B cell (primary cell): ENCODE results near the gene PLVAP. TPM values are rescaled to one million over a fixed set of nuclear protein-coding genes. Genes with fewer than 3 reads are reported as not detected.

Experiments used
- ATAC-seq: fragments of 200-7000 bp; cut with Tn5 transposase; one replicate; pipeline ENCODE4 v1.10.0; 2021; ENCODE audit warnings: low read depth, mild to moderate bottlenecking, moderate number of reproducible peaks, moderate library complexity
- CTCF ChIA-PET: fragments of 350-600 bp; sonication (Branson Sonifier 250); formaldehyde crosslinking; loops from one replicate; lab custom pipeline; 2021; ENCODE audit warnings: antibody characterized with exemption, inconsistent platforms; lab: Charles Lee
- POLR2A ChIA-PET: fragments of 350-600 bp; sonication (Branson Sonifier 250); formaldehyde crosslinking; loops from one replicate; lab custom pipeline; 2021; ENCODE audit warnings: antibody characterized with exemption; lab: Charles Lee
- DNase-seq: peaks from one replicate; pipeline ENCODE4 v3.0.0; 2013
- H2AFZ ChIP-seq: 2 replicates; pipeline ENCODE4 v1.6.1; 2012; ENCODE audit warnings: mild to moderate bottlenecking, low read depth, low read length; ENCODE audit not compliant: insufficient read depth, poor library complexity, severe bottlenecking
- H3K27ac ChIP-seq, 2 donors: 1 replicate in 1 of 2; 2 replicates in 1 of 2; pipeline ENCODE4 v1.5.1; 2012 to 2013; ENCODE audit warnings: low read length in 2 of 2, mild to moderate bottlenecking in 2 of 2, moderate library complexity in 1 of 2
- H3K27me3 ChIP-seq, 4 experiments: fragments of 200-600 bp in 1 of 4; sonication (generic) in 1 of 4; replicated peaks in 1 of 4; 1 replicate in 2 of 4; 2 replicates in 2 of 4; pipeline versions ENCODE4 v1.6.1 to v1.7.0; 2013 to 2016; ENCODE audit warnings: low read length in 3 of 4, mild to moderate bottlenecking in 2 of 4, mixed read lengths in 1 of 4, moderate library complexity in 1 of 4; ENCODE audit not compliant: insufficient read depth in 4 of 4, control insufficient read depth in 3 of 4; ENCODE audit errors: control extremely low read depth in 1 of 4
- H3K36me3 ChIP-seq, 2 experiments: replicated peaks in 1 of 2; 1 replicate in 1 of 2; 2 replicates in 1 of 2; pipeline versions ENCODE4 v1.6.1 to v1.7.1; 2013; ENCODE audit warnings: low read length in 1 of 2; ENCODE audit not compliant: insufficient read depth in 2 of 2, control insufficient read depth in 1 of 2; ENCODE audit errors: control extremely low read depth in 1 of 2, extremely low read depth in 1 of 2
- H3K4me1 ChIP-seq, 2 donors: fragments of 200-600 bp in 1 of 2; sonication (generic) in 1 of 2; 1 replicate in 1 of 2; 2 replicates in 1 of 2; pipeline versions ENCODE4 v1.5.1 to v1.6.1; 2013 to 2017; ENCODE audit warnings: low read length in 2 of 2; ENCODE audit not compliant: control insufficient read depth in 2 of 2, insufficient read depth in 2 of 2
- H3K4me2 ChIP-seq: replicated peaks from 2 replicates; pipeline ENCODE3; 2012; ENCODE audit warnings: mild to moderate bottlenecking, low read depth, low read length; ENCODE audit not compliant: poor library complexity, severe bottlenecking
- H3K4me3 ChIP-seq, 5 experiments: fragments of 200-600 bp in 1 of 5; sonication (generic) in 1 of 5; 1 replicate in 3 of 5; 2 replicates in 2 of 5; pipeline versions ENCODE4 v1.5.1 to v1.7.0; 2011 to 2016; ENCODE audit warnings: low read length in 4 of 5, mild to moderate bottlenecking in 4 of 5, low read depth in 2 of 5, control low read depth in 1 of 5, moderate library complexity in 1 of 5; ENCODE audit not compliant: insufficient read depth in 1 of 5; ENCODE audit errors: control extremely low read depth in 1 of 5, extremely low read depth in 1 of 5
- H3K79me2 ChIP-seq: fragments of 200-600 bp; sonication (generic); one replicate; pipeline ENCODE4 v1.6.0; 2016; ENCODE audit warnings: low read length; ENCODE audit not compliant: control insufficient read depth, insufficient read depth
- H3K9ac ChIP-seq: fragments of 200-600 bp; sonication (generic); 2 replicates; pipeline ENCODE4 v1.6.1; 2017; ENCODE audit warnings: mild to moderate bottlenecking, low read length, moderate library complexity
- H3K9me3 ChIP-seq, 3 donors: one replicate each; pipeline versions ENCODE4 v1.6.1 to v1.7.1; 2013; ENCODE audit warnings: low read length in 2 of 3; ENCODE audit not compliant: control insufficient read depth in 2 of 3, insufficient read depth in 1 of 3; ENCODE audit errors: control extremely low read depth in 1 of 3
- H4K20me1 ChIP-seq: 2 replicates; pipeline ENCODE4 v1.6.0; 2012; ENCODE audit warnings: mild to moderate bottlenecking, low read length; ENCODE audit not compliant: insufficient read depth, control insufficient read depth, poor library complexity, severe bottlenecking
- H3K27ac Mint-ChIP-seq: one replicate; pipeline ENCODE4 v1.8.0; 2021; ENCODE audit warnings: mixed read lengths
- H3K27me3 Mint-ChIP-seq: one replicate; pipeline ENCODE4 v1.8.0; 2021; ENCODE audit warnings: mixed read lengths
- H3K4me1 Mint-ChIP-seq: one replicate; pipeline ENCODE4 v1.8.0; 2021; ENCODE audit warnings: mixed read lengths
- H3K4me3 Mint-ChIP-seq: one replicate; pipeline ENCODE4 v1.8.0; 2021; ENCODE audit warnings: mixed read lengths
- H3K9me3 Mint-ChIP-seq: one replicate; pipeline ENCODE4 v1.8.0; 2022; ENCODE audit warnings: mixed read lengths; ENCODE audit not compliant: insufficient read depth
- EZH2 ChIP-seq: IDR thresholded peaks from 2 replicates; pipeline ENCODE4 v1.6.1; 2012; ENCODE audit warnings: borderline replicate concordance, low read depth, mild to moderate bottlenecking, moderate library complexity, low read length; ENCODE audit not compliant: insufficient read depth, poor library complexity, severe bottlenecking
- WGBS: methylation state at CpG from one replicate; pipeline ENCODE4 v1.1.5; 2013; ENCODE audit warnings: missing lambda C conversion rate; ENCODE audit not compliant: insufficient coverage; 5-methylcytosine and 5-hydroxymethylcytosine counted together
- intact Hi-C: fragments of 100-400 bp; cut with micrococcal nuclease; formaldehyde crosslinking; loops from one replicate; pipeline ENCODE4 v1.10.0; 2022
- polyA plus RNA-seq: library from polyadenylated mRNA; depleted of rRNA; stranded (reverse); fragments of >200 nt; gene quantifications from 2 replicates; pipeline ENCODE4 v1.2.3, GENCODE V29; 2012
- total RNA-seq, 2 donors: library from RNA; stranded (reverse); fragments of 120-200 nt in 1 of 2; gene quantifications; 1 replicate in 1 of 2; 2 replicates in 1 of 2; pipeline versions ENCODE4 v1.2.3 to v1.2.4, GENCODE V29; 2013 to 2022

Gene PLVAP
- total and polyA plus RNA-seq, 2 donors (not counting 1 experiment from before 2014, with no cell fraction given) = 0.06 TPM; not detected in 1

DNA sequence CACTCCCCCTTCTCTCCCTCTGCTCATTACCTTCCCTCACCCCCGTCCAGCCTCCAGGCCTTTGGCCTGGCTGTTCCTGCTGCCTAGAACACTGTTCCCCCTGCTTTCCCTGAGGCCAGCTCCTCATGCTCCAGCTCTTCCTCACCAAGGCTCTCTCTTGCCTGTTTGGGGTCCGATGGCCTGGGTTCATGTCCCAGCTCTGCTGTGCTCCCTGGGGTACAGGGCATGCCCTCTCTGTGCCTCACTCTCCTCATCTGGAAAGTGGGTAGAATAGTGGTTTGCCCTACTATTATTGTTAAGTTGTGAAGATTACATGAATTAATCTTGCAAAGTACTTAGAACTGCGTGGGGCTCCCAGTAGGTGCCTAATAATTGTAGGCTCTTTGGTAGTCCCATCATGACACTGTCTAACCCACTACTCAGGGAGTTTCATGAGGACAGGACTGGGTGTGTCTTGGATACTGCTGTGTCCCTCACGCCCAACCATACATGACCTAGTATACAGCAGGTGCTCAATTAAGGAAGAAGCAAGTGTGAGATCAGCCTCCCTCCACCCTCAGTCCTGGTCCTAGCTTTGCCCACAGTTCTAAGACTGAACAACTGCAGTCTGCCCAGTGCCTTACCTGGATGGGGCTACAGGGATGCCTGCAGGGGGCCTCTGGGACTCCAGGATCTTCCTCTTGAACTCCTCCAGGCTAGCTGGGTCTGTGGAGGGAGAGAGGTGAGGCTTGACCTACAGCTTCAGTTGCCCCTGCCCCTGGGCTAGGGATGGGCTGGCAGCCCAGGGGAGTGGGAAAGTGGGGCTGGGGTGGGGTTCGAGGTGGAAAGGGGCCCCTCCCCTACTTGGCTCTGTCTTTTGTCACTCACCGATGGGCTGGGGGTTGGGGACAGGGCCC, 17.0 kb downstream of the PLVAP start:
- Mint-ChIP-seq H3K27me3 (peaks cover 25% of the 10 kb centered on the region), H3K4me3 (no peak overlapping the region), H3K4me1 (no peaks in the 10 kb centered on the region), H3K27ac (no peak overlapping the region), H3K9me3 (no peaks in the 10 kb centered on the region)
- Histone ChIP-seq H4K20me1 (no peaks in the 10 kb centered on the region), H3K9ac (no peak overlapping the region), H3K79me2 (no peaks in the 10 kb centered on the region), H3K27me3 (peaks cover 0 to 12% (median 4%) of the 10 kb centered on the region in 4 experiments), H3K4me2 (no peak overlapping the region), H3K4me3 (no peak overlapping the region), H3K9me3 (no peaks in the 10 kb centered on the region), H3K36me3 (no peaks in the 10 kb centered on the region), H2AFZ (no peak overlapping the region), H3K4me1 (no peaks in the 10 kb centered on the region), H3K27ac (no peak overlapping the region)
- intact Hi-C loops = no loop called here
- POLR2A ChIA-PET = no interaction called here
- WGBS = 92% methylated on average over 3 of the region's 6 CpGs
- DNase-seq (no peak), ATAC-seq (no peak)
- CTCF ChIA-PET = interaction anchor here (1.5 kb wide), 1 partner anchor 26 kb away, joined by 3 read pairs; no protein-coding TSS in a partner anchor
- no peak for TF ChIP-seq EZH2

DNA sequence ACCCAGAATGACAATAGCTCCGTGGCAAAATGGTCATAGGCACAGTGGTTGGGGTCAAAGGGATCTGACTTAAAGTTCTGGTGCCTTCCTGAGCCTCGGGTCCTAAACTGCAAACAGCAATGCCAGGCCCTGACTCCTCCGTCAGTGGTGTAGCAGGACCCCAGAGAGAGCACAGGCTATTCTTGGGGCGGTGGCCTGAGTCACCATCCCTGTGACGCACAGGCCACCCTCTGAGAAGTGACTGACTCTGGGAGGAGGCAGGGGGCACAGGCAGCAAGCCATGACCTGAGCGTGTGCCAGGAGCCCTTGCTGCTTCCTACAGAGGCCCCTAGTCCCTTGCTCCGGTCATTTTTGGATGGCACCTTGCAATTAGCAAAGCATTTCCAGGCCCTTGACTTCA, 18.7 kb downstream of the PLVAP start:
- Histone ChIP-seq H4K20me1 (no peaks in the 10 kb centered on the region), H3K9me3 (no peaks in the 10 kb centered on the region), H3K36me3 (no peaks in the 10 kb centered on the region), H3K79me2 (no peaks in the 10 kb centered on the region), H3K4me2 (no peak overlapping the region), H3K4me3 (no peak overlapping the region), H3K9ac (no peak overlapping the region), H3K4me1 (no peaks in the 10 kb centered on the region), H2AFZ (no peak overlapping the region), H3K27me3 (peaks cover 0 to 4% (median 0%) of the 10 kb centered on the region in 4 experiments), H3K27ac (no peak overlapping the region)
- 84% methylated on average over 7 of the region's 7 CpGs for WGBS
- H3K4me1 Mint-ChIP-seq = no peaks in the 10 kb centered on the region
- ATAC-seq = no peak
- ChIA-PET POLR2A (no interaction called here), CTCF (interaction anchor here (0.7 to 1.0 kb wide), 2 partner anchors 11 to 591 kb away, joined by 3 to 4 read pairs; no protein-coding TSS in a partner anchor)
- no peak for TF ChIP-seq EZH2
- H3K27ac Mint-ChIP-seq = no peak overlapping the region
- no peak overlapping the region for H3K4me3 Mint-ChIP-seq
- no peak for DNase-seq
- intact Hi-C loops = no loop called here
- H3K27me3 Mint-ChIP-seq = peaks cover 22% of the 10 kb centered on the region
- H3K9me3 Mint-ChIP-seq = no peaks in the 10 kb centered on the region
